Right hindlimb (tissue), 1 donor: ENCODE measurements around the gene CCR2.
"Not testable (repeated sequence)": the region's sequence is repeated elsewhere in the genome, so short reads cannot be mapped to it uniquely, and the experiment has no call there.

Source experiments
- DNase-seq: peaks from one replicate; pipeline ENCODE4 v3.0.0-alpha.2; 2018

The CCR2 gene

DNA sequence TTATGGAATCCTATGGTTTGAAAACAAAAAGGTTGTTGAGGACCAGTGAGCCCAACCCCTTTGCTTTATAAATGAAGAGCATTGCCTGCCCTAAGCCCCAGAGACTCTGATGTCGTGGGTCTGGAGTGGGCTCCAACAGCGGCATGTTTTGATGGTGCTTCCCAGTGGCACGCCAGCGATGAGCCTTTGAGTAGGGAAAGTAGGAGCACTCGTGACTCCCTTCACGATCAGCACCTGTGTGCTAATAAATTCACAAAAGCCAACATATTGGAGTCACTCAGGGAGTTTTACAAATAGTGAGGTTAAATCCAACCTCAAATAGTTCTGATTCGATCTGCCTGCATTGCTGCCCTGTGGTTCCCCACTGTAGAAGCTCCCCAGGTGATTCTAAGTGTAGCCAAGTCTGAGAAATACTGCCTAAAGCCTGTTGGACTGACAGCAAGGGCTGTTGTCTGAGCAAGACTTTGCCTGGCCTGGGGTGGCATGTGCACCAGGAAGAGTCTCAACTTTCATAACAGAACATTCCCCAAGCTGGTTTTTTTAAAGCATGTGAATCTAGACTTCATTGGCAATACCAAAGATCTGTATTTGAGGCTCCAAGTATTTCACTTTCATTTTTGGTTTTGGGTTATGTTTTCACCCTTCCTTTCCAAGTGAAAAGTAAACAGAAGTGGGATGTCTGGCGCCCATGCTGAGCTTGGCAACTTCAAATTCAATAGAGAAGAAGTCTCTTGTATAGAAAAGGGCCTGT lies 26.7 kb downstream of the CCR2 start:
- no peak for DNase-seq

DNA sequence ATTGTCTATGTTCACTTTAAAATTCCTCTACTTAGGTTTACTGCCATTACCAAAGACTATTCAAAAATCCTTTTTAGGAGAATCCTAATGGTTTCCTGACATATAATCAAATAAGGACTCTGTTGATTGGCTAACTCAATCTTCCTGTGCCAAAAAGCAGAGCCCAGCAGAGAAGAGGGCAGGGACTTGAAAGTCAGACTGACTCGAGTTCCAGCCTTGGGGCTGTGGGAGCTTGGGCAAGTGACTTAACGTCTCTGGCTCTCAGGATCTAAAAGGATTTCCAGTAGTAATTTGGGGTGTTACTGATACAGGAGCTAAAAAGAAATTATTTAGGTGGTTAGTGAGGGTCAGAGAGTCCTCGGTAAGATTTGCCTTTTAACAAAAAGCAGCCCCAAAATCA lies 27.7 kb downstream of the CCR2 start:
- no peak for DNase-seq

DNA sequence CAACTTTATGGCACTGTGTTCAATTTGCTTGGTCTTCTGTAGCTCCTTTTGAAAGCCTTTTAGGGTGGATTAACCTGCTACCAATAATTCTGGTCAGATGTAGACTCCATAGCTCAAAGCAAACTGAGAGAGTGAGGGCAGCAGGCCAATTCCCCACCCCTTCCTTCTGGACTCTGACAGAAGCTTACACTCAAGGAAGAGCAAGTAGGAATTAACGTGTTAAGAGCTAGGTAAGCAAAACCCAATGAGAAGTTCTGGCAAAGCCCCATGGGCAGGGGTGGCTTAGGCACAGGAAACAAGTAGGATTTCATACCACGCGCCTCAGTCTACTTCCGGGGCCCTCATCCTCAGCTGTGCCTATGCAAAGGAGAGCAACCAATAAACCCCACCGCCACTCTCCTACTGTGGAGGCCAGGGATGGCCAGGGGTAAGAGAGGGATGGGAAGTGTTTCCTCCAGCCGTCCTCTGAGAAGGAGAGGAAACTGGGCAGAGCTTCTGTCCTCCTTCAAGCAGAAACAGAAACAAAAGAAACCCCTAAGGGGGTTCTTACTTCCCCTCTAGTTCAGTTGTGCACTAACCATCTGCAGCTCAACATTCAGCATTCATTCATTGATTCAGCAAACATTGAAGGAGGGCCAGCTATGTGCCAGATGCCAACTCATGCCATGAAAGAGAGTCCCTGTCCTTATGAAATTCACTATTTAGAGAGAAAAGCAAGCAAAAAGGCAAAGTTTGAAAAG lies 29.5 kb downstream of the CCR2 start:
- no peak for DNase-seq

DNA sequence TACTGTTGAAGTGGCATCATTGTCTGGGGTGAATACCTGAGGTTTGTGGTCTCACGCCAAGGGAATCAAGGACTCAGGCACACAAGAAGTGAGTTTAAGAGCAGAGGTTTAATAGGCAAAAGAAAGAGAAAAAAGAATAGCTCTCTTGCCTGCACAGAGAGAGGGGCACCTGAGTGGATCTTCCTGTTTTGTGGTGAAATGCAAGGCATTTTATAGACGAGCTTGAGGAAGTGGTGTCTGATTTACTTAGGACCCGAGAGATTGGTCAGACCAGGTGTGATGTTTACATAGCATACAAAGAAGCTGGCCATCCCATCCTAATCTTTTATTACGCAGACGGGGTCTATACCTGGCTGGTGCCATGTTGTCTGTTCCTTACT lies 30.0 kb downstream of the CCR2 start:
- DNase-seq = no peak

DNA sequence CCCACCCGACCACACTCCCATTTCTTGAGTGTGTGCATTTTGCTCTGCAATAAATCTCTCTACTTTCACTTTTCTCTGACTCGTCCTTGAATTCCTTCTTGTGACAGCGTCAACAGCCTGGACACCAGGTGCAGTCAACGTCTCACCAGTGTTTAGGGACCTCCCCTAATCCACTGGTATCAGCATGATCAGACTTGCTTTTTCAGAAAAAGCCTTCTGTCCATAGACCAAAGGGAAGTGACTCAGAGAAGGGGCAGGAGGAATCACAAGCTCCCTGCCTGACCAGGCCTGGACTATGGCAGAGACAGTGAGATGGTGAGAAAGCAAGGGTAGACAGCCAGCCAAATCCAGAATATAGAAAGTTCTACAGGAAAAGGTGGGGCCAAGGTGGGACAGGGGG lies 32.3 kb downstream of the CCR2 start:
- DNase-seq = no peak

DNA sequence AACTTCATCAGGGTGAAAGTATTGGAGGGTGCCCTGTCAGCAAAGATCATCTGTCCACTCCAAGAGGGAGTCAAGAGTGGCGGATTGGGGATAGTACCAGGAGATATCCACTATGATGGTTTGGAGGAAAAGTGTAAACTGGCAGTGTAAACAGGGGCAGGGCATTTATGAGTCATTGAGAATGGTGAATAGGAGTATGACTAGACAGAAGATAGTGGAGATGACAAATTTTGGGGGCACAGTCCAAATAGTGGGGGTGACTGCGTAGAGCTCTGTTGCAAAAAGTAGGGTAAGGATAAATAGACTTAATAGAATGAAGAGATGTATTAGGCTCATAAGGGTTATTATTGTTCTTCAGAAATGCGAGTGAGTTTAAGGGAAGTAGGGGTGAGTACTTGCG lies 34.9 kb downstream of the CCR2 start:
- DNase-seq = not testable (repeated sequence)

DNA sequence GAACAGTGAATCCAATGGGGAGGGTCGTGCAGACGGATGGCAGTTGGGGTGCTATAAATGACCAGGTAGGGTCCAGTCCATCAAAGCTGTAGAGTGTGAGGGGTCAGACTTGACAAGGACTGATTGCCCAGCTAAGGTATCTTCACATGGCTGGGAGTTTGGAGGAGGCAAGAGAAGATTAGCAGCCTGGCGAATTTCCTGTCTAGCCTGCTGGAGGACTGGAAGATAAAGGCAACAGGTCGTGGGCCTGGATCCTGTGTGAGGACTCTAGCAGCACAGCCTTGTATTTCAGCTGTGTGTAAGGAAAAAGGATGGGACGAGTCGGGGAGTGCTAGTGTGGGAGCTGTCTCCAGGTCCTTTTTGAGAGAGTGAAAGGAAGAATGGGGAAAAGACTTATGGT lies 35.4 kb downstream of the CCR2 start:
- no peak for DNase-seq

DNA sequence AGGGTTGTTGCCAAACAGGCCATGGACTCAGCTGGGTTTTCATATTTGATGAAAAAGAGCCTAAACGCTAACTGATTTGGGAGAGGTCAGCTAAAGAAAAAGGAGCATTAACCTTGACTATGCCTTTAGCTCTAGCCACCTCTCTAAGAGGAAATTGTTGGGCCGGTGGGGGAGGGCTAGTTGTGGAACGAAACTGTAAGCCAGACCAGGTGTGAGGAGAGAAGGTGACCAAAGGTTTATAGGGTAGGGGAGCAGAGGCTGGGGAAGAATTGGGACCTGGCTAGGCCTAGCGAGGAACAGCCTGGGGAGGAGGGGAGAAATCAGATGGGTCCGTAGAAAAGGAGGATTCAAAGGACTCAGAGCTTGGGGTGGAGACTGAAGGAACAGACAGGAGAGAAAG lies 37.6 kb downstream of the CCR2 start:
- DNase-seq = not testable (repeated sequence)

DNA sequence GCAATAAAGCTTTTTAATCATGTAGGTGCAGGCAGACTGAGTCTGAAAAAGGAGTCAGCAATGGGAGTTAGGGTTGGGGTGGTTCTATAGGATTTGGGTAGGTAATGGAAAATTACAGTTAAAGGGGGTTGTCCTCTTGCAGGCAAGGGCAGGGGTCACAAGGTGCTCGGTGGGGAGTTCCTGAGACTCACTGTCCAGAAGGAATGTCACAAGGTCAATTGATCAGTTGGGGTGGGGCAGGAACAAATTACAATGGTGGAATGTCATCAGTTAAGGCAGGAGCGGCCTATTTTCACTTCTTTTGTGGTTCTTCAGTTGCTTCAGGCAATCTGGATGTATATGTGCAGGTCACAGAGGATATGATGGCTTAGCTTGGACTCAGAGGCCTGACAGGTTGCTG lies 39.1 kb downstream of the CCR2 start:
- DNase-seq = no peak

DNA sequence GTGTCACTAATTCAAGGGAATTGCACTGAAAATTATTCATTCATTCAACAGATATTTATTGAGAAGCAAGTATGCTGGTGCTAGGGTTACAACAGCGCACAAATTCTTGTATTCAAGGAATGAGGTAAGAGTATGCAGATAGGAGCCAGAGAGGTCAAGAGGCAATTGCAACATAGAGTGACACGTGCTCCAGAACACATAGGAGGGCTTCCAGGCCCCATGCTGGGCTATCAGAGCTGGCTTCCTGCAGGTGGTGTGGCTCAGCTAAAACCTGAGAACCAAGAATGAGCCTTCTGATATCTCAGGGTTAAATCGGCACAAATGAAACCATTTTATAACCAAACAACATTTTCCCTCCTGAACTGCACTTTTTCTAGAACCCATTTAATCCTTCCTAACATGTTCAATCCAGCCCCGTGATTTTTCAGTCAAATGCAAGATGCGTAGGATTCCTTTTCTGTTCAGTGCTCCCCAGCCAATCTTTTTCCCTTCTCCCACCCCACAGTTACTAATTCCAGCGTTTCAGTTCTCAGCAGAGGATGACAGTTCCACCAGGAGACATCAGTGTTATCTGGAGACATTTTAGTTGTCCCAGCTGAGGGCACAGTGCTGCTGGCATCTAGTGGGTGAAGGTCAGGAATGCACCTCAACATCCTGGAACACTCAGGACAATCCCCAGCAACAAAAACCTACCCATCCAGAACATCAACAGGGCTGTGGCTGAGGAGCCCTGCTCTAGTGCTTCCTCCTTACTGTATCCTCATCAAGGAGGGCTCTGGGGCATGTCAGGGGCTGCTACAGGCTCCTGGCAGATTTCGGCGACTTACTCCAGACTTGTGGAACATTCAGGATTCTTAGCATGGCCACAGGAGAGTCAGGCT lies 39.9 kb downstream of the CCR2 start:
- no peak for DNase-seq

DNA sequence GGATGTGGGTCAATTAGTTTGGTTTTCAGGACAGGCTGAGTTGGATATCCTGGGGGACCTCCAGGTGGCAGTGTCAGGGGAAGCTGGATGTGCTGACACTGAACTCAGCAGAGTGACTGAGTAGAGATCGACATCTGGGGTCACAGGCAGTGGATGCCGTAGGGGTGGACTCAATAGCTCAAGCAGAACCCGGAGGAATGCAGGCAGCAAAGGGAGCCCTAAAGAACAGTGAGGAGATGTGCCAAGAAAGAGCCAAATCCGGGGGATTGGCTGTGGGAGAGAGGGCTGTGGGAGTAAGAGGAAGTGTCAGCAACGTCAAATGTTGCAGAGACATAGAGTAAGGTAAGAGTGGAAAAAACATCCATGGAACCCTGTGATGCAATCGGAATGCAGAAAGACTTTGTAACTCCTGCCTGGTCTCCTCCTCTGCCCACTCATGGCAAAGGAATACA lies 41.3 kb downstream of the CCR2 start:
- no peak for DNase-seq

DNA sequence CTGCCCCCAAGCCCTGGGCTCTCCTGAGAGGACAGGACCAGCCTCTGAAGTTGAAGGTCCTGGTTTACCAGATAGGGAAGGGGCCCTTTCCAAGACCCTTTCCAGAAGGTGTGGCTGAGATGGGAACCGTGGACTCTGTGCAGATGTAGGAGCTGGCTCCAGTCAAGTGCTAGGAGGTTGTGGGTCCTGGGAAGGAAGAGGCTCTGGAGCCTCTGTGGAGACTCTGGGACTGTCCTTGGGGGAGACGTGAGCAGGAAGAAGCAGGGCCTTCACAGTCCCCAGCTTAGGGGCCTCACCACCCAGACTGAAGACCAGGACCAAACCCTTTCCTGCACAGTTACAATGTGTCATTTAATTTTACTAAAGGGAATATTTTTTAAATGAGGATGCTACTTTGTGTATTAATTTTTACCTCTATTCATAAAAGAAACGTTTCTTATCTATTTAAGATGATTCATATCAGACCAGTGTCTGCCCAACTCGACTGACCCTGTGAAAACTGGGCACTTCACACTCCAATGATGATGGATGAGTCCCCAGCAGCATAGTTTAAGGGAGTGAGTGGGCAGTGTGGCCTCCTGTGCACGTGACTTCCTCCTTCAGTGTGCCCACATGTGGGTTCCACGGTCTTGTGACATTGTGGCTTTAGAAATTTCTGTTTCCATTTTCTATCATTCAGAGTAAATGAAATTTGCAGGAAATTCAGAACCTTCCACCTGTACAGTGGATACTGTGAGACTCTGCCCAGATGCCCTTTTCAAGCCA lies 42.0 kb downstream of the CCR2 start:
- DNase-seq = no peak

DNA sequence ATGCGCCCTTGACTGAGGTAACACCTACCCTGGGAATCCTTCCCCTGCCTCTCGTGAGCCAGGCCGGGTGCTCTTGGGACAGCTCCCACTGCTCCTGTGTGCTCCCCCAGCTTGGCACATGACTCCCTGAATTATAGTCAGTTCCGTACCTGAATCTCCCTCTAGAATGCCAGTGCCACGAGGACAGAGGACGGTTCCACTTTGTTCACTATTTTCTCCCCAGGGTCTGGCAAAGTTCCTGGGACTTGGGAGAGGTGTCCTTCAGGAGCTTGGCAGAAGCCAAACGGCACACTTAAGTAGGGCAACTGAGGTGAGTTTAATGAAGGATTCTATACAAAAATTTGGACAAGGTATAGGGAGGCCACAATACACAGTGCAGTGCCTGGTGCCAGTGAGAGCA lies 43.2 kb downstream of the CCR2 start:
- no peak for DNase-seq

DNA sequence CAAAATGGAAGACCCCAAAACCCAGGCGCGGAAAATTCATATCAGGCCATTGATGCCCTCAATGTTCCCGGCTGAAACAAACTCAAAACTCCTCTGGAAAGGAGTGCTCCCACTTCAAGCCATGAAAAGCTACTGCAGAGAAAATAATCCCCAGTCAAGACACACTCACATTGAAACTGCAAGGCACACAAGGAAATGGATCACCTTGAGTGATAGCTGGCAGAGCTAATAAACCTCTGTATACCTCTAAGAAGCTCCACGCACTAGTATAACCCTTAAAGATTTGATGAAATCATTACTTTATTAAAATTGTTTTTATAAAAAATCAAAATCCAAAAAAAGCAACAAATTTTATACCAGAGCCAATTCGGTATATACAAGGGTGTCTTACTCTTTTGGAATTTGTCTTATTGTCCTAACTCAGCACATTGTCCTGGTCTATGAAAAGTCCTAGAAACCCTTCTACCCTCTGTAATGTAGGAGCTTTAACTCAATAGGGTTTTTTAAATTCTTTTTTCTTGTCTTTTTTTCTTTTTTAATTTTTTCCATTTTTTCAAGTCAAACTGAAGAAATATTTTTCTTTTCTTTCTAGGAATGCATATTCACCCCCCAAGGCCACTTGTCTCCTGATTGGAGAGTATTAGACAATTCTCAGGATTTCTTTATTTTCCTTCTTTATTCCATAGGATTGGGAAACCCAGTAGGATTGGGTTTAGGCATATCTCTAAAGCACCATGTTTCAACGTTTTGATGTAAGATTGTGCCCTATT lies 44.5 kb downstream of the CCR2 start:
- no peak for DNase-seq

DNA sequence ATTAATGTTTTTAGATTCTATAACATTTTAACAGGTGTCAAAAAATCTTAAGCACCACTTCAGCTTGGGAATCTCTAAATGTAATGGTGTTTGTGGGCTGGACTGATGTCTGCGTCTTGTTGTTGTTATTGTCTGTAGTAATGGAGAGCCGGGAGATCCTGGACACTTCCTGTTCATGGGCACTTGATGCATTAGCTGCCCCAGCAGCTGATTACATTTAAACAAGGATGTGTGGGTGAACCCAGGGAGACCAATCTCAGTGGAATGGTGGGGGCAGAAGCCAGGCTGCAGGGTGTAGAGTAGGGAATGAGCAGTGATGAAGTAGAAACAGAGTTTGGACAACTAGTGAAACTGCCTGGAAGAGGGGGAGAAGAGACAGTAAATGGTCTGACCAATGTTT lies 45.2 kb downstream of the CCR2 start:
- DNase-seq = no peak

DNA sequence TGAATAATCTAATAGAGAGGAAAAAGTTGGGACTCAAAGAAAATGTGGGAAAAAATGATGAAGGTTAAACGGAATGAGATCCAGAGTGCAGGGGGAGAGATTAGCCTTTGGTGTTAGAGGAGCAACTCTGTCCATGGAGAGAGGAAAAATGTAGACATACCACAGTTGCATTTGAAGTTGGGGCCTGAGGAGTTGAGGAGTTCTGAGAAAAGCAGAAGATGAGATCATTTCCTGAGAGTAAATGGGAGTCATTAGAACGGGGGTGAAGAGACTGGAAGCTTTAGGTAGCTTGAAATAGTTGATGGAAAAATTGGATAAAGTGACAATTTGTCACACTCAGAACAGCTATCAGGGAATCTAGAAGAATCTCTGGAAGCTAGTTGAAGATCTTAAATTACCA lies 45.6 kb downstream of the CCR2 start:
- DNase-seq = no peak

DNA sequence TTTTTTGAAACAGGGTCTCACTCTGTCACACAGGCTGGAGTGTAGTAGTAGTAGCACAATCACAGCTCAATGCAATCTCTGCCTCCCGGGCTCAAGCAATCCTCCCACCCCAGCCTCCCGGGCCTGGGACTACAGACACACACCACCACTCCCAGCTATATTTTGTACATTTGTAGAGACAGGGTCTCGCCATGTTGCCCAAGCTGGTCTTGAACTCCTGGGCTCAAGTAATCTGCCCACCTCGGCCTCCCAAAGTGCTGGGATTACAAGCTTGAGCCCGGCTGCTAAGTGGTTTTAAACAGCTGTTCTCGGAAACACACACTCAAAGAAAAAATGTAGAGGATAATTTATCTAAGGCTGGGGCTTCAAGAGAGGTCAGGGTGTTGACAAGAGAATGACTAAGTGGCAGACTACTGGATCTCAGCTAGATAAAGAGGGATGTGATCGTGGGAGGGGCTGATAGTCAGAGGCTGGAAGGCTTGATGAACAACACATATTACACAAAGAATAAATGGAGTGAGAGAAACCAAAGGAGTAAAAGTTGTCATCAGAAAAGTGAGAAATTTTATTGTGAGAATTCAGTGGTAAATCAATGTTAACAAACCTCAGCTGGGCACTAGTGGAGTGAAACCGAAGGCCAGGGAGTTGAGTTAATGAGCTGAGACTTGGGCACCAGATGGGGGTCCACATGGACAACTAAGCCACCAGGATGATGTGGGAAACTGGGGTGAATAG lies 46.3 kb downstream of the CCR2 start:
- DNase-seq = no peak

DNA sequence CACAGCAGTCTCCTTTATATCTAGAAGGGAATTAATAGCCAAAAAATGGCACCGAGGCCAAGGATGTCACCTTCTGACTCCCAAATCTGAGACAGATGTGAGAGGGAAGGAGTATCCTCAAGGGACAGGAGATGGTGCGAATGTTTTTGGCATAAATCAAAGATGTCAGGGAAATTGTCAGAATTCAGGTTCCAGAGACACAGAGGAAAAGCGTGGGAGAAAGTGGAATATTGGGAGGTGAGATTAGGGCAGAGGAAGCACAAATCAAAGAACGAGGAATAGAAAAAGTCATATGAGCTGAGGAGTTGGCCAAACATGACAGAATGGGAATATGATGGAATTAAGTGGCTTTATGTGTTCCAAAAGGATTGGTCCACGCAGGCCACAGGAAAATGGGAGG lies 46.9 kb downstream of the CCR2 start:
- DNase-seq = no peak

DNA sequence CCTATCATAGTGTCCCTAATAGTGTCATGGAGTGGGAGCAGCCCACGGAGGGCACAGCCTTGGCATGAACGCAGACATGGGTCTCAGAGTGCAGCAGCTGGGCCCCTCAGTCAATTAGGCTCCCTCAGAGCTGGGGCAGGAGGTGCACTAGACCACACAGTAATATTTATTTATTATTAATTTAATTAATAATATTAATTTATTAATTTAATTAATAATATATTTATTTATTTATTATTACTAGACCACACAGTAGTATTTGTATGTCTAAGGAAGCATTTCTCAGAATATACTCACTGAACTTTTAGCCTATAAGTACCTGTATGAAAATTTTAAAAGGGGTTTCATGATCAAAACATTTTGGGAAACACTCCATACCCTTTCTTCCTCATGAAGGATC lies 47.7 kb downstream of the CCR2 start:
- no peak for DNase-seq

DNA sequence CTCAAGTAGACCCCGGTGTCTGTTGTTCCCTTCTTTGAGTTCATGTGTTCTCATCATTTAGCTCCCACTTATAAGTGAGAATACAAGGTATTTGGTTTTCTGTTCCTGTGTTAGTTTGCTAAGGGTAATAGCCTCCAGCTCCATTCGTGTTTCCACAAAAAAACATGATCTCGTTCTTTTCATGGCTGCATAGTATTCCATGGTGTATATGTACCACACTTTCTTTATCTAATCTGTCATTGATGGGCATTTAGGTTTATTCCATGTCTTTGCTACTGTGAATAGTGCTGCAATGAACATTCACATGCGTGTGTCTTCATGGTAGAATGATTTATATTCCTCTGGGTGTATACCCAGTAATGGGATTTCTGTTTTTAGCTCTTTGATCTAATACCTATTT lies 49.0 kb downstream of the CCR2 start:
- DNase-seq = not testable (repeated sequence)

DNA sequence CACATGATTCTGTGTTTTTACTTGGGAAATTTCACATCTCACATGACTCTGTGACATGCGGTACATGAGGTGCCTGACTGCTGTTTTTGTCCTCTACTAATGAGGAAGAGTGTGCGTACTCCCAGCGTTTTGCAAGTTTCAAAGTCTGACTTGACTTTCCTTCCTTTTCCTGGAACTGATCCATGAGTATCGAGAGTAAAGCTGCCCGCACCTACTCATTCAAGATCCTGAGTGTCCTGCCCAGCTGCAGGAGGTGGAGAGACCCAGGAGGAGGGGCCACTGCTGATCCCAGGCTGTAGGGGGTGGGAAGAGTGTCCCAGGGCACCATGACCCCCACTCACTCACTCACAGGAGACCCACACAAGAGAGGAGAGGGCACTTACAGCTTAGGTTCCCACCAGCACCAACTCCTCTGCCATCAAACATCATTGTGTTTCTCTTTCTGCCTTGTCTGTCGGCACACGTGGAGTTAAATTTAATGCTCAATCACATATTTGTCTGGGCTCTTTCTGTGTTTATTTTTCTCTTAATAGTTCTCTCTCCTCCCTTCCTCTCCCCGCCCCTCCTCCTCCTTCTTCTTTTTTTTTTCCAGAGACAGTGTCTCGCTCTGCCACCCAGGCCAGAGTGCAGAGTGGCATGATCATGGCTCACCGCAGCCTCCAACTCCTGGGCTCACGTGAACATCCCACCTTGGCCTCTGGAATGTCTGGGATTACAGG lies 51.5 kb downstream of the CCR2 start:
- no peak for DNase-seq
